Measurements from ENCODE around the gene TMEM44. TPM values are rescaled to one million over a fixed set of nuclear protein-coding genes. Genes with fewer than 3 reads are reported as not detected.

The TMEM44 gene
- total RNA-seq: 19.3 and 26.8 TPM in 2 replicates

DNA sequence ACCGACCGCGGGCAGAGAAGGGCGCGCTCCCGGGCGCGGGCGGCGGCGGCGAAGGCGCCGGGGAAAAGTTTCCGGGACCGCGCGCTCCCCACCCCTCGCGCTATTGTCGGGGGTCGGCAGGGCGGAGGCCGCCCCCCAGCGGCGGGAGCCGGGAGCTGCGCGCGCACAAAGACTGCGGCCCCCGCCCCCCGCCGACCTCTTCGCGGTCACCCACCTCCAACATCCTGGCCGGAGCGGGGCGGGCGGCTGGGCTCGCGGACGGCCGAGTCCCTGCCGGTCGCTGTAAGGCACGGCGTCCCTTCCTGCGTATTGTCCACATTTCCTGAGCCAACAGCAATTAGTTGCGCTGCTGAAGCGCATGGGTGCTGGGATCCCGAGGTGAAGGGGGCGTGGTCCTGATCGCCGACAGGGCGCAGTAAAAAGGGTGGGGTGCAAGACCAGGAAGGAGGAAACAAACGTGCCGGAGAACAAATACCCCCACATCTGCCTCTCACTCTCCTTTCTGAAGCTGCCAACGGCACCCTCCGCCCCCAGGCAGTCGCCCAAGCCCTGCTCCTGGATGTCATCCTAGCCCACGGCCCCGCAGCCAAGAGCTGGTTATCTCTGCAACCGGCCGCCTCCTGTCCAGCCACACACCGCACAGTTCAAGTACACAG is at the start of gene TMEM44:
Gene TMEM44, minus strand, starts transcription at position 71 of the 656 bp plus-strand sequence. CDS start 204 bp downstream, outside the sequence.

GRCh38 chr3:194671900-194672808 is 38.9 kb upstream of the TMEM44 start, which contains the start of gene LSG1:
TSS of gene LSG1 (minus strand) at chr3:194672191. CDS start at chr3:194672162, 29 bp downstream.

Other genes with a start within 250 kb of the TMEM44 start
- gene GP5, start 234.2 kb downstream of the TMEM44 start, total RNA-seq: under 0.01 TPM in 1 of 2 replicates, not detected in the other
- gene ATP13A3, start 146.4 kb downstream of the TMEM44 start, total RNA-seq: 97.2 and 247 TPM in 2 replicates
- gene LSG1, start 38.8 kb upstream of the TMEM44 start, total RNA-seq: 10.1 and 17.9 TPM in 2 replicates
- 27.9 and 62.9 TPM in 2 replicates for gene FAM43A, start 52.5 kb upstream of the TMEM44 start, total RNA-seq

Measured in pericardium fibroblast (primary cell).